Measurements from ENCODE around the gene GNB5.

DNA sequence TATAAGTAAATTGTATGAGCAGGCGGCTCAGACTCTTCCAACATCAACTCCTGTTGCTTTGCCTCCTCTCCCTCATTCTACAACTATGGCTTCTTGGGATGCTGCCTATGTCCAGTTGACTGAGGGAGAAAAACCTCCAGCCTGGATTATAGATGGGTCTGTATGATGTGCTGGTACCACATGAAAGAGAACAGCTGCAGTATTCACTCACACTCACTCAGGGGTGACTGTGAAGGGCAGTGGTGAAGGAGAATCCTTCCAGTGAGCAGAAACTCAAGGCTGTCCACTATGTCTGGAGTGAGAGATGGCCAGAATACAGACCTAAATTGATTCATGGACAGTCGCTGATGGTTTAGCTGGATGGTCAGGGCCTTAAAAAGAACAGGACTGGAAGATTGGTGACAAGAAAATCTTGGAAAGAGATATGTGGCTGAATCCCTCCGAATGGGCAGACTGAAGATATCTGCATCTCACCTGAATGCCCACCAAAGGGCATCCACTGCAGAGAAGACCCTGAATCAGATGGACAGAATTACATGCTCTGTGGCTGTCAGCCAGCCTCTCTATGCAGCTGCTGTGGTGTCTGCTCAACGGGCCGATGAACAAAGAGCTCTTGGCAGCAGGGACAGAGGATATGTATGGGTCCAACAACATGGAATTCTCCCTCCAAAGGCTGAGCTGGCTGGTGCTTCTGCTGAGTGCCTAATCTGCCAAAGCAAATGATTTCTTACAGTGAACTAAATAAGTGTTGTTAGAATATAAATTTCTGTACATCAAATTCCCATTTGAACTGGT, 76.7 kb downstream of the GNB5 start:
- TF ChIP-seq EZH2 (IDR thresholded peaks at IDR 0.05; ENCODE audit: borderline replicate concordance, low read depth, low read length, poor library complexity, severe bottlenecking) (no peak), CTCF (conservative IDR thresholded peaks at IDR 0.05; ENCODE audit: low read depth, low read length) (no peak)

Measured in A673 (cell line).